ENCODE measurements around the gene CERCAM.

The CERCAM gene, protein sequence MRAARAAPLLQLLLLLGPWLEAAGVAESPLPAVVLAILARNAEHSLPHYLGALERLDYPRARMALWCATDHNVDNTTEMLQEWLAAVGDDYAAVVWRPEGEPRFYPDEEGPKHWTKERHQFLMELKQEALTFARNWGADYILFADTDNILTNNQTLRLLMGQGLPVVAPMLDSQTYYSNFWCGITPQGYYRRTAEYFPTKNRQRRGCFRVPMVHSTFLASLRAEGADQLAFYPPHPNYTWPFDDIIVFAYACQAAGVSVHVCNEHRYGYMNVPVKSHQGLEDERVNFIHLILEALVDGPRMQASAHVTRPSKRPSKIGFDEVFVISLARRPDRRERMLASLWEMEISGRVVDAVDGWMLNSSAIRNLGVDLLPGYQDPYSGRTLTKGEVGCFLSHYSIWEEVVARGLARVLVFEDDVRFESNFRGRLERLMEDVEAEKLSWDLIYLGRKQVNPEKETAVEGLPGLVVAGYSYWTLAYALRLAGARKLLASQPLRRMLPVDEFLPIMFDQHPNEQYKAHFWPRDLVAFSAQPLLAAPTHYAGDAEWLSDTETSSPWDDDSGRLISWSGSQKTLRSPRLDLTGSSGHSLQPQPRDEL

DNA sequence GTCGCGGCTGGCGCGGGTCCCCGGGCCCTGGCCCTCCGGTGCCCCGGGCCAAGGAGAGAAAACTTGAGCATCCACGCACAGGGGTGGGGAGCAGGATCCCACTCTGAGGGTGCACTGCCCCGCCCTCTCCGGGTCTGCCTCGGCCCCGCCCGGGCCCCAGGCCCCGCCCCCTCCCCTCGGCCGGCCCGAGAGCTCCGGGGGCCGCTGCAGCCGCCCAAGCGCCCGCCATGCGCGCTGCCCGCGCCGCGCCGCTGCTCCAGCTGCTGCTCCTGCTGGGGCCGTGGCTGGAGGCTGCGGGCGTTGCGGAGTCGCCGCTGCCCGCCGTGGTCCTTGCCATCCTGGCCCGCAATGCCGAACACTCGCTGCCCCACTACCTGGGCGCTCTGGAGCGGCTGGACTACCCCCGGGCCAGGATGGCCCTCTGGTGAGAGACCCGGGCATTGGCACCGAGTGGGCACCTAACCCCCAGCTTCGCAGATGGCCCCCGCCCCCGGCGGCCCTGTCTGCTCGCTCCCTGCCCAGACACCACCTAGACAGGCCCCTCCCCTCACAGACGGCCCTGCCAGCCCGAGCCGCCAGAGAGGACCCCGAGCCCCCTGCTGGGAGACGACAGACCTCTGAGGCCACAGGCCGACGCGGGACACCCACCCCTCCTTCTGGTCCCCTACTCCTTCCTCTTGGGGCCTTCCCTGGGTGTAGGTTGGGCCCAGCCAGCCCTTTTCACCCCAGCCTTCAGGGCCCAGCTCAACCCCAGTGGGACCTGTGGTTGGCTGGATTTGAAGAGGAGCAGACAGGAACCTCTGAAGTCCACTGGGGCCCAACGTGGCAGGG lies at the start of gene CERCAM:
Gene CERCAM (plus strand): TSS at position 207 of the 831 bp plus-strand sequence. CDS start 21 bp downstream, at position 228.
- Histone ChIP-seq H3K27me3 (ENCODE audit: insufficient read depth, low read length) (peaks cover 4% of the 10 kb centered on the region; the same call in 1 of the 2 replicates), H3K79me2 (ENCODE audit: control insufficient read depth, insufficient read depth, low read length, unreplicated experiment) (peaks cover 5% of the 10 kb centered on the region), H3K4me1 (ENCODE audit: control insufficient read depth, insufficient read depth, low read length, unreplicated experiment) (peaks cover 12% of the 10 kb centered on the region), H2AFZ (ENCODE audit: low read length, unreplicated experiment) (peak within 1 kb of the TSS; percentile 70), H3K4me3 (ENCODE audit: low read depth, low read length) (peak within 1 kb of the TSS; percentile 79), H3K36me3 (ENCODE audit: insufficient read depth, low read length) (peaks cover 7% of the 10 kb centered on the region; the same call in 1 of the 2 replicates), H3K27ac (ENCODE audit: low read depth, low read length) (peak within 1 kb of the TSS; percentile 19; the same call in 1 of the 2 replicates)

DNA sequence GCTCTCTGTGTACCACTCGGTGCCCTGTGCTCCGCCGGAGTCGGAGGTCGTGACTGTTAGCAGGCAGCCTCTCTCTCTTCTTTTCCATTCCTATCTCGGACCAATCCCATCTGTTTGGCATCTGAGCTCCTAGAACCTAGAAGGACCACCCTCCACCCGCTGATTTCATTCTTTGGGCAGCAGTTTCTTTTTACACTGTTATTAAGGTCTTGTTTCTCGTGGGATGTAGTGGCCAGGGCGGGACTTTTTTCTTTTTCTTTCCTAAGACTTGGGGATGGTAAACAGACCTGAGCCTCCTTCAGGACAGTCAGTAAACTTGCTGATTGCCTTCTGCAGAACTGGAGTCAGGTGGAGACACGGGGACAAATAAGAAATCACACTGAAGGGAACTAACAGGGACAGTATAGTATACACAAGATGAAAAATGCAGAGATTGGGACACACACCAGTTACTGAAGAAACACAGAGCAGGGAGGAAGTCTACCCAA lies 49.0 kb upstream of the CERCAM start:
- Histone ChIP-seq H3K27me3 (ENCODE audit: insufficient read depth, low read length) (no peaks in the 10 kb centered on the region), H3K4me3 (ENCODE audit: low read depth, low read length) (peak overlapping the region; percentile 95), H3K27ac (ENCODE audit: low read depth, low read length) (peak overlapping the region; percentile 86), H3K79me2 (ENCODE audit: control insufficient read depth, insufficient read depth, low read length, unreplicated experiment) (peaks cover 42% of the 10 kb centered on the region), H3K36me3 (ENCODE audit: insufficient read depth, low read length) (no peaks in the 10 kb centered on the region), H3K4me1 (ENCODE audit: control insufficient read depth, insufficient read depth, low read length, unreplicated experiment) (peaks cover 19% of the 10 kb centered on the region), H2AFZ (ENCODE audit: low read length, unreplicated experiment) (peak overlapping the region; percentile 83)

DNA sequence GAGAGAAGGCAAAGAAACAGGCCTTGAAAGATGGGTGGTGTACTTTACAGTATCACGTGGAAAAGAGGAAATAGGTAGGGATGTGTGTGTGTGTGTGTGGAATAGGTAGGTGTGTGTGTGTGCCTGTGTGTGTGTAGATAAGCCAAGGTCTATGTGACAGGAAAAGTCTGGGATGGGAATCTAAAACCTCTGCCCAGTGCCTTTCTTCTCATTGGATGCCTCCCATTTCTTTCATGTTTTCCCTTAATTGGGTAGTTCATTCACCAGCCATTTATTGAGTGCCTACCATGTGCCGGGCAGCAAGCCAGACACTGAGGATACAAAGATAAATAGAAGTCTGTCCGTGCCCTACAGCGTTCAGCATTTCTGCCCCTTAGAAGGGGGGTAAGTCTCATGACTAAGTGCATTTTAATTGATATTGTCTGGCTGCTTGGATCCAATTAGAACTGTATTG lies 48.4 kb upstream of the CERCAM start:
- H3K79me2 ChIP-seq (ENCODE audit: control insufficient read depth, insufficient read depth, low read length, unreplicated experiment), result peaks cover 47% of the 10 kb centered on the region
- no peaks in the 10 kb centered on the region for H3K27me3 ChIP-seq (ENCODE audit: insufficient read depth, low read length)
- peaks cover 19% of the 10 kb centered on the region for H3K4me1 ChIP-seq (ENCODE audit: control insufficient read depth, insufficient read depth, low read length, unreplicated experiment)
- peak overlapping the region; percentile 95 for H3K4me3 ChIP-seq (ENCODE audit: low read depth, low read length)
- H3K27ac ChIP-seq (ENCODE audit: low read depth, low read length), result peak overlapping the region; percentile 86
- H3K36me3 ChIP-seq (ENCODE audit: insufficient read depth, low read length), result no peaks in the 10 kb centered on the region
- no peak overlapping the region for H2AFZ ChIP-seq (ENCODE audit: low read length, unreplicated experiment)

DNA sequence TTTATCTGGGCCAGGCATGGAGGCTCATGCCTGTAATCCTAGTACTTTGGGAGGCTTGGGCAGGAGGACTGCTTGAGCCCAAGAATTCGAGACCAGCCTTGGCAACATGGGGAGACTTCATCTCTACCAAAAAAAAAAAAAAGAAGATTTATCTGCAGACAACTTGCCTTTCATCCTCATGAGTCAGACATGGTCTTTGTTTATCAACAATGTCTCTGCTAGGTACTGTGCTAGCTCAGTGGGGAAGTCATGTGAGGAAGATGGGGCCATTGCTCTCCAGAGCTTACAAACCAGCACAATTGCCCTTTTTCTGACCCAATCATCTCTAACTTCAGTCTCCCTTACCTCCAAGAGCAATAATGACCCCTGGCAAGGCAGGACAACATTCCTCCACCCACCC lies 47.9 kb upstream of the CERCAM start:
- Histone ChIP-seq H3K27me3 (ENCODE audit: insufficient read depth, low read length) (no peaks in the 10 kb centered on the region), H3K27ac (ENCODE audit: low read depth, low read length) (peak overlapping the region; percentile 86), H3K79me2 (ENCODE audit: control insufficient read depth, insufficient read depth, low read length, unreplicated experiment) (peaks cover 49% of the 10 kb centered on the region), H3K36me3 (ENCODE audit: insufficient read depth, low read length) (no peaks in the 10 kb centered on the region), H3K4me3 (ENCODE audit: low read depth, low read length) (peak overlapping the region; percentile 95), H3K4me1 (ENCODE audit: control insufficient read depth, insufficient read depth, low read length, unreplicated experiment) (peaks cover 19% of the 10 kb centered on the region), H2AFZ (ENCODE audit: low read length, unreplicated experiment) (no peak overlapping the region)

DNA sequence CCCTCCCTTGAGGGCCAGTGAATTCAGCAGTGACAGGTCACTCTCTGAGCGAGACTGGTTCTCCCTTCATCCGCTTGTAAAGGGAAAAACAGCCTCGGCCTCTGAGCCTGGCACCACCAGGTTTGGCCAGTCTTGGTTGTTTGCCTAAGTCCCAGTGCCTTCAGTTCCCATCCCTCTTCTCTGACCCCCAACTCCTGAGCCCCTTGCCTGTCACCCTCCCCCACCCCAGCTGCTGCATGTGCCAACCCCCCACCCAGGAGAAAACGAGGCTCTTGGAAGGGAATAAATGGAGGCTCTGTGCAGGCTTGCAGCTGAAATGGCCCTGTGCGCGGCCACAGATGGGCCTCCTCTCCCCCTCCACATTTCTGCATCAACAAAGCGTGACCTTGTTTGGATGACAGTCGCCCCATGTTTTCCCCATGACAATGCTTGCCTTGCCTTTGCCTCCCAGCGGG lies 46.4 kb upstream of the CERCAM start:
- Histone ChIP-seq H3K36me3 (ENCODE audit: insufficient read depth, low read length) (no peaks in the 10 kb centered on the region), H3K79me2 (ENCODE audit: control insufficient read depth, insufficient read depth, low read length, unreplicated experiment) (peaks cover 50% of the 10 kb centered on the region)

DNA sequence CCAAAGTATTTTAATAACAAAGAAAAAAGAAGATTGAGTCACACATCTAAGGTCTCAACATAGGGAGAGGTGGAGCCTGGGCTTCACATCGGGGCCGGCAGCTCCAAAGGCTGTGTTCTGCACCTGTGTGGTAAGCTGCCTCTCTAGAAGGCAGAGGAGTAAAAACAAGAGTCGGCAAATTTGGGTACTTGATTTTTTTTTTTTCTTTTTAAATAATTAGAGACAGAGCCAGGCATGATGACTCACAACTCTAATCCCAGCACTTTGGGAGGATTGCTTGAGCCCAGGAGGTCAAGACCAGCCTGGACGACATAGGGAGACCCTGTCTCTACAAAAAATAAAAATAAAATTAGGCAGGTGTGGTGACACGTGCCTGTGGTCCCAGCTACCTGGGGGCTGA lies 44.8 kb upstream of the CERCAM start:
- peaks cover 50% of the 10 kb centered on the region for H3K79me2 ChIP-seq (ENCODE audit: control insufficient read depth, insufficient read depth, low read length, unreplicated experiment)
- H3K27me3 ChIP-seq (ENCODE audit: insufficient read depth, low read length), result no peaks in the 10 kb centered on the region
- H3K4me3 ChIP-seq (ENCODE audit: low read depth, low read length), result no peak overlapping the region

More for the DNA sequence above, 46.4 kb upstream of the CERCAM start:
- H3K27me3 ChIP-seq (ENCODE audit: insufficient read depth, low read length), result no peaks in the 10 kb centered on the region
- H3K4me1 ChIP-seq (ENCODE audit: control insufficient read depth, insufficient read depth, low read length, unreplicated experiment), result peaks cover 19% of the 10 kb centered on the region
- H3K27ac ChIP-seq (ENCODE audit: low read depth, low read length), result no peak overlapping the region
- H2AFZ ChIP-seq (ENCODE audit: low read length, unreplicated experiment), result no peak overlapping the region
- no peak overlapping the region for H3K4me3 ChIP-seq (ENCODE audit: low read depth, low read length)

DNA sequence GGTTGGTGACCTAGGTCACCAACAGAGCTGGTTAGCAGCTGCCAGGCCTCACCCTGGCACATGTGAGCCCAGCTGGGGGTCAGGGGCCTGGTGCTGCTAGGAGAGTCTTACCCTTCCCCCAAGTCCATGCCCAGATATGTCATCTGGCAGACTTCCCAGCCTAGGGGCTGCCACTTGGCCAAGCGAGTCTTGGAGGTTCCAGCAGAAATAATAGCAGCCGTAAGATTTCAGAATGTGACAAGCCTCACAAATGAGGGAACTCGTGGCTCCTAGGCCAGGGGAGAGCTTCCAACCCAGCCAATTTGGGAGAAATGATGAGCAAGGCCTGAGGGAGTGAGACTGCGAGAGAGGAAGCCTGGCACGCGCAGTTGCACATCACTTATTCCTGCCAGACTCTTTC lies 38.4 kb upstream of the CERCAM start:
- H3K36me3 ChIP-seq (ENCODE audit: insufficient read depth, low read length), result no peaks in the 10 kb centered on the region

More for the DNA sequence above, 44.8 kb upstream of the CERCAM start:
- Histone ChIP-seq H3K4me1 (ENCODE audit: control insufficient read depth, insufficient read depth, low read length, unreplicated experiment) (peaks cover 13% of the 10 kb centered on the region), H3K36me3 (ENCODE audit: insufficient read depth, low read length) (no peaks in the 10 kb centered on the region), H3K27ac (ENCODE audit: low read depth, low read length) (no peak overlapping the region), H2AFZ (ENCODE audit: low read length, unreplicated experiment) (no peak overlapping the region)

DNA sequence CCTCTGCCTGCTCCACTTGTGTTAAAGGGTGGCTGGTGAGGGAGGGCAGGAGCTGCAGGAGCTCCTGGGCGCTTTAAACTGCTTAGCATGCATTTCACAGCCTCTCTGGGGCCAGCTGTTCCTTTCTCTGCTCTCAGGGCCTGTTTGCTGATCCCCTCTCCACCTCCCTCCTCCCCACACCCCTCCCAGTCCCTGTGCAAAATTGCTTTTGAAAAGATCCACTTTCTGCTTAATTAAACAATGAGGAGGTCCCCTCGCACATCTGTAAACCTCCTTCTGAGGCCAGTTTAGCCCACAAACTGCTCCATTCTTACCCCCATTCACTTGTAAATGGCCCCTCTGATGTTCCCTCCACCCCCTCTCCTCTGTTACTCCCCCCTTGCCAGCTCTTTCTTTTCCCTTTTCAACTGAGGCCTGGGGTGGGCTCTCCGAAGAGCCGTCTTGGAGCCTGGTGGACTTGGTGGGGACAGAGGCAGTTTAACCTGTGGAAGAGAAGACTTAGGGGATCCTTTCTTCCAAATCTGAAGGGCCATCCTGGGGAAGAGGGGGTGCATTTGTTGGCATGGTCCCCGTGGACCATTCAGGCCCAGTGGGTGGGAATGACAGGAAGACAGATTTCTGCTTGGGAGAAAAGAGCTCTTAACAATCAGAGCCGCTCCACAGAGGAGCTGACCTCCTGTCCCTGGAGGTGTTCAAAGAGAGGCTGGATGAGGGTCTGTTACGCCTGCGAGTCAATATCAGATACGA lies 37.5 kb upstream of the CERCAM start:
- H3K36me3 ChIP-seq (ENCODE audit: insufficient read depth, low read length), result no peaks in the 10 kb centered on the region
- no peaks in the 10 kb centered on the region for H3K27me3 ChIP-seq (ENCODE audit: insufficient read depth, low read length)
- H2AFZ ChIP-seq (ENCODE audit: low read length, unreplicated experiment), result no peak overlapping the region
- no peak overlapping the region for H3K4me3 ChIP-seq (ENCODE audit: low read depth, low read length)
- no peaks in the 10 kb centered on the region for H3K4me1 ChIP-seq (ENCODE audit: control insufficient read depth, insufficient read depth, low read length, unreplicated experiment)
- no peaks in the 10 kb centered on the region for H3K79me2 ChIP-seq (ENCODE audit: control insufficient read depth, insufficient read depth, low read length, unreplicated experiment)
- H3K27ac ChIP-seq (ENCODE audit: low read depth, low read length), result no peak overlapping the region

More for the DNA sequence above, 38.4 kb upstream of the CERCAM start:
- H3K79me2 ChIP-seq (ENCODE audit: control insufficient read depth, insufficient read depth, low read length, unreplicated experiment), result peaks cover 3% of the 10 kb centered on the region
- no peak overlapping the region for H3K27ac ChIP-seq (ENCODE audit: low read depth, low read length)
- no peak overlapping the region for H2AFZ ChIP-seq (ENCODE audit: low read length, unreplicated experiment)
- no peaks in the 10 kb centered on the region for H3K27me3 ChIP-seq (ENCODE audit: insufficient read depth, low read length)
- no peak overlapping the region for H3K4me3 ChIP-seq (ENCODE audit: low read depth, low read length)
- H3K4me1 ChIP-seq (ENCODE audit: control insufficient read depth, insufficient read depth, low read length, unreplicated experiment), result no peaks in the 10 kb centered on the region

DNA sequence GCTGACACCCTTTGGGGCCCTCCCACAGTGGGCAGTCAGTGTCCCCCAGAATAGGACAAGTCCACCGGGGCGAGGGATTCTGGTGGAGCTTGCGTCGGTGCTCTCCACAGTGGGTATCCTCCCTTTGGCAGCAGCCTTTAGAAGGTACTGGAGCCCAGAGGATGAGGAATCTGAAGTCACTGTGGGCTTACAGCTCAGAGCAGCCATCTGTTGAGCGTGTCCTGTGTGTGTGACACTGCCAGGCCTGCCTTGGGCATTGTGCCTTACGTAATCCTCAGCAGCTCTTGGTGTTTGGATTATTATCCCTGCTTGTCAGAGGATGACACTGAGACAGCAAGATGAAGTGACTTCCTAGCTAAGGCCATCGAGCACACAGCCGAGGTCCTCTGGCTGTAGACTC lies 36.9 kb upstream of the CERCAM start:
- Histone ChIP-seq H3K4me1 (ENCODE audit: control insufficient read depth, insufficient read depth, low read length, unreplicated experiment) (no peaks in the 10 kb centered on the region), H3K79me2 (ENCODE audit: control insufficient read depth, insufficient read depth, low read length, unreplicated experiment) (no peaks in the 10 kb centered on the region), H3K4me3 (ENCODE audit: low read depth, low read length) (no peak overlapping the region), H2AFZ (ENCODE audit: low read length, unreplicated experiment) (no peak overlapping the region), H3K27me3 (ENCODE audit: insufficient read depth, low read length) (no peaks in the 10 kb centered on the region), H3K36me3 (ENCODE audit: insufficient read depth, low read length) (no peaks in the 10 kb centered on the region), H3K27ac (ENCODE audit: low read depth, low read length) (no peak overlapping the region)

Data from ACC112 (cell line).